ENCODE results near the gene OPCML. TPM values are rescaled to one million over a fixed set of nuclear protein-coding genes. Genes with fewer than 3 reads are reported as not detected.

Gene OPCML
- total RNA-seq, 1 donor from 2014 or later, result 0.12 TPM

DNA sequence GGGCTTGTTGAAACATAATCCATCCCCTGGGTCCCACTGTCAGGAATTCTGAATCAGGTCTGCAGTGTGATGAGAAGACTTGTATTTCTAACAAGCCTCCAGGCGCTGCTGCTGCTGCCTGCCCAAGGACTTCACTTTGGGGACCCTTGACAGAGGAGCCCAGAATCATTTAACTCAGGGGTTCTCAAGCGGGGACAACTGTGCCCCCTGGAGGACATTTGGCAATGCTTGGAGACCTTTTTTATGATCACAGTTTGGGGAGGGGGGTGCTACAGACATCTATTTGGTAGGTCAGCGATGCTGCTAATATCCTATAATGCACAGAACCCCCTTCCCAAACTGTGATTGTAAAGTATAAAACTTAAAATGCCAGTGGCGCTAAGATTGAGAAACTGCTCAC is 312.8 kb downstream of the OPCML start:
- DNase-seq (no peak), ATAC-seq (no peak)
- Histone ChIP-seq H3K27me3 (ENCODE audit: low read depth) (no peaks in the 10 kb centered on the region), H3K9me3 (no peaks in the 10 kb centered on the region), H3K36me3 (no peaks in the 10 kb centered on the region), H3K27ac (no peak overlapping the region), H3K4me1 (no peaks in the 10 kb centered on the region), H3K4me3 (no peak overlapping the region)
- intact Hi-C loops (cut with DNase I), result no loop called here
- TF ChIP-seq, protein P1, sequence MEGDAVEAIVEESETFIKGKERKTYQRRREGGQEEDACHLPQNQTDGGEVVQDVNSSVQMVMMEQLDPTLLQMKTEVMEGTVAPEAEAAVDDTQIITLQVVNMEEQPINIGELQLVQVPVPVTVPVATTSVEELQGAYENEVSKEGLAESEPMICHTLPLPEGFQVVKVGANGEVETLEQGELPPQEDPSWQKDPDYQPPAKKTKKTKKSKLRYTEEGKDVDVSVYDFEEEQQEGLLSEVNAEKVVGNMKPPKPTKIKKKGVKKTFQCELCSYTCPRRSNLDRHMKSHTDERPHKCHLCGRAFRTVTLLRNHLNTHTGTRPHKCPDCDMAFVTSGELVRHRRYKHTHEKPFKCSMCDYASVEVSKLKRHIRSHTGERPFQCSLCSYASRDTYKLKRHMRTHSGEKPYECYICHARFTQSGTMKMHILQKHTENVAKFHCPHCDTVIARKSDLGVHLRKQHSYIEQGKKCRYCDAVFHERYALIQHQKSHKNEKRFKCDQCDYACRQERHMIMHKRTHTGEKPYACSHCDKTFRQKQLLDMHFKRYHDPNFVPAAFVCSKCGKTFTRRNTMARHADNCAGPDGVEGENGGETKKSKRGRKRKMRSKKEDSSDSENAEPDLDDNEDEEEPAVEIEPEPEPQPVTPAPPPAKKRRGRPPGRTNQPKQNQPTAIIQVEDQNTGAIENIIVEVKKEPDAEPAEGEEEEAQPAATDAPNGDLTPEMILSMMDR (IDR thresholded peaks at IDR 0.05), result no peak

- H3K36me3 ChIP-seq, result no peaks in the 10 kb centered on the region
- no peak overlapping the region for H3K4me3 ChIP-seq
- intact Hi-C loops (cut with DNase I), result no loop called here
- no peak for DNase-seq
- H3K9me3 ChIP-seq, result no peaks in the 10 kb centered on the region
- no peaks in the 10 kb centered on the region for H3K27me3 ChIP-seq (ENCODE audit: low read depth)
- TF ChIP-seq, protein P1 (IDR thresholded peaks at IDR 0.05), result no peak
- no peak for ATAC-seq
- H3K4me1 ChIP-seq, result no peaks in the 10 kb centered on the region
- no peak overlapping the region for H3K27ac ChIP-seq
Measured at GRCh38 chr11:133216813-133217212, 315.5 kb downstream of the OPCML start.

GRCh38 chr11:133215596-133216230 is 316.6 kb downstream of the OPCML start:
- ATAC-seq (no peak), DNase-seq (no peak)
- intact Hi-C loops (cut with DNase I), result no loop called here
- Histone ChIP-seq H3K9me3 (no peaks in the 10 kb centered on the region), H3K27me3 (ENCODE audit: low read depth) (no peaks in the 10 kb centered on the region), H3K27ac (no peak overlapping the region), H3K4me3 (no peak overlapping the region), H3K4me1 (no peaks in the 10 kb centered on the region), H3K36me3 (no peaks in the 10 kb centered on the region)
- TF ChIP-seq, protein P1 (IDR thresholded peaks at IDR 0.05), result no peak

DNA sequence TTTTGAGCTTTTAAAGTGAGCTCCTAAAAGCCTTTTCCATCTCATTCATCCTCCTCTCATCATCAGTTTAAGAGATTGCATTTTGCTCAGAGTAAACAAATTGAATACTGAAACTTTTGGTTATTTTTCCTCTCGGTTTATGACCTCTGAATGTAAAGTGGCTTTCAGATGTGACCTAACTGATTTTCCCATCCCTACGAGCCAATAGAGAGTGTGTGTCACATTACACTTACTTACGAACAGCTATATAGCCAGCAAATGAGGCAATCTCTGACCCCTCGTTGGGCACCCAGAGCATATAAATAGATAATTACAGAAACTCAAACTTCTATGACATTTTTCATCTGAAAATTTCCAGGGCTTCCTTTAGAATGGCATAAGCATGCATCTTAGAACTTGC is 317.7 kb downstream of the OPCML start:
- no peak for DNase-seq
- intact Hi-C loops (cut with DNase I), result no loop called here
- H3K4me1 ChIP-seq, result no peaks in the 10 kb centered on the region
- no peak overlapping the region for H3K4me3 ChIP-seq
- no peaks in the 10 kb centered on the region for H3K27me3 ChIP-seq (ENCODE audit: low read depth)
- ATAC-seq, result no peak
- H3K36me3 ChIP-seq, result no peaks in the 10 kb centered on the region
- TF ChIP-seq, protein P1 (IDR thresholded peaks at IDR 0.05), result no peak
- H3K27ac ChIP-seq, result no peak overlapping the region
- H3K9me3 ChIP-seq, result no peaks in the 10 kb centered on the region

DNA sequence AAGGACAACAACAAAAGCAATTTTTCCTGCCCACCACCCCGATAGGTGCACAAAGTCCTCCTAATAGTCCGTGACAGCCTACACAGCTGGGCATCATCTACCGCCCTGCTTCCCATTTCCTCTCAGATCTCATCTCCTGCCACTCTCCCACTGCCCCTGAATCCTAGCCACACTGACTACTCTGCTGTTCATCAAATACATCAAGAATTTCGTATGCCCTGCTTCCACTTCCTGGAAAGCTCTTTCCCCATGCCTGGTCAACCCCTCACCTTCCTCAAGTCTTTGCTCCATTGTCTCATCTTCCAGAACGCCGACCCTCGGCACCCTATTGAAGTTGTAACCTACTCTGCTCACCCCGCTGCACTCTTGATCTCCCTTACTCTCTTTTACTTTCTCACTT is 320.1 kb downstream of the OPCML start:
- Histone ChIP-seq H3K27me3 (ENCODE audit: low read depth) (no peaks in the 10 kb centered on the region), H3K4me3 (no peak overlapping the region), H3K36me3 (no peaks in the 10 kb centered on the region), H3K4me1 (no peaks in the 10 kb centered on the region), H3K27ac (no peak overlapping the region), H3K9me3 (no peaks in the 10 kb centered on the region)
- DNase-seq, result no peak
- no peak for ATAC-seq
- intact Hi-C loops (cut with DNase I), result no loop called here
- TF ChIP-seq, protein P1 (IDR thresholded peaks at IDR 0.05), result no peak

Measured in lower lobe of right lung (tissue), 2 donors.